SU-DHL-6 (cell line): Measurements from ENCODE around the gene TLK2.

Experiments used
- CTCF ChIP-seq: fragments of 200-600 bp; sonication (generic); IDR thresholded peaks from one replicate; pipeline ENCODE4 v1.5.1; 2017; ENCODE audit warnings: antibody characterized with exemption, mild to moderate bottlenecking, low read length, moderate library complexity; ENCODE audit not compliant: insufficient read depth, poor library complexity, severe bottlenecking
- EZH2phosphoT487 ChIP-seq: fragments of 200-600 bp; sonication (generic), shearing (Covaris generic); conservative IDR thresholded peaks from 2 replicates; pipeline ENCODE4 v1.6.1; 2018; ENCODE audit warnings: mild to moderate bottlenecking, antibody characterized with exemption, low read length, moderate library complexity, mixed read lengths

GRCh38 chr17:62660629-62661118, 182.0 kb downstream of the TLK2 start:
- TF ChIP-seq CTCF (no peak), EZH2phosphoT487 (no peak)
